Activated naive CD8-positive, alpha-beta T cell treated with anti-CD3 and anti-CD28 coated beads, Interleukin-2, amount 50 U/mL, for 16 hours (primary cell): ENCODE measurements around the gene KLHL25.
"Not testable (repeated sequence)": the region's sequence is repeated elsewhere in the genome, so short reads cannot be mapped to it uniquely, and the experiment has no call there.

Experiments used
- DNase-seq: peaks from one replicate; pipeline ENCODE4 v3.0.0-alpha.2; 2020; ENCODE audit warnings: low read depth, low spot score

KLHL25 gene

DNA sequence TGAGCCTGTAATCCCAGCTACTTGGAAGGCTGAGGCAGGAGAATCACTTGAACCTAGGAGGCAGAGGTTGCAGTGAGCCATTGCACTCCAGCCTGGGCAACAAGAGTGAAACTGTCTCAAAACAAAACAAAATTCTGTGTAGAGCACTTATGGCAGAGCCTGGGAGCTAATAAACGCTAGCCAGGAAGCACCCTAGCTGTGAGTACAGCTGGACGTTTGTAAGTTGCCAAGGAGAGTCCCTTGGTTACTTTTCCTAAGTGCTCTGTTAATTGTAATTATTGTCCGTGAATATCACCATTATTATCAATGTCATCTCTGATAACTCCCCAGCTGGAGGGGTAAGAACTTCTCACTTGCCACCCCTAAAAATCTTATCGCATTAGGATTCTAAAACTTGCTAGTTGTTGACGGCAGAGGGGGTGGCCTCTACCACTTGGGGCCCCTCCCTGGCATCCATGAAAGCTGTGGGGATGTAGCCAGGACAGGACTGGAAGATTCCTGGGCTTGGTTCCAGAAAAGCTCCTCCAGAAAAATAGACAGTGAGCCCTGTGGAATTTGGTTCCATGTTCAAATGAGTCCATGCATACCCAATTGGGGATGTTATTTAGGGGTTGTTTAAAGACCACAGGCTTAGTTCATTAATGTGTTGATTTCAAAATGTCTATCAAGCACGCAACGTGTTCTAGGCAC lies 9.9 kb upstream of the KLHL25 start:
- no peak for DNase-seq

DNA sequence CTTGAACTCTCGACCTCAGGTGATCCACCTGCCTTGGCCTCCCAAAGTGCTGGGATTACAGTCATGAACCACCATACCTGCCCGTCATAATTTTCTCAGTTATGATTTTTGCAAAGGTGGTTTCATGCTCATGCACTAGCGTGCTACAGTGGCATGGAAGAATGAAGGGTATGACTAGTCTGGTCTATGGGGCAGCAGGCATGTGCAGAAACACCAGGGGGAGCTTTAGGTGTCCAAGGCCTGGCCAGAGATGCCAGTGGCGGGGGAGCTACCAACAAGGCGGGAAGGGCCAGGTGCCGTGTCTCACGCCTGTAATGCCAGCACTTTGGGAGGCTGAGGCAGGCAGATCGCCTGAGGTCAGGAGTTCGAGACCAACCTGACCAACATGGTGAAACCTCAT lies 7.9 kb upstream of the KLHL25 start:
- not testable (repeated sequence) for DNase-seq

- no peak for DNase-seq
Measured at GRCh38 chr15:85800478-85801123, 5.9 kb upstream of the KLHL25 start.

GRCh38 chr15:85796371-85796770 lies 1.6 kb upstream of the KLHL25 start:
- DNase-seq, result not testable (repeated sequence)

DNA sequence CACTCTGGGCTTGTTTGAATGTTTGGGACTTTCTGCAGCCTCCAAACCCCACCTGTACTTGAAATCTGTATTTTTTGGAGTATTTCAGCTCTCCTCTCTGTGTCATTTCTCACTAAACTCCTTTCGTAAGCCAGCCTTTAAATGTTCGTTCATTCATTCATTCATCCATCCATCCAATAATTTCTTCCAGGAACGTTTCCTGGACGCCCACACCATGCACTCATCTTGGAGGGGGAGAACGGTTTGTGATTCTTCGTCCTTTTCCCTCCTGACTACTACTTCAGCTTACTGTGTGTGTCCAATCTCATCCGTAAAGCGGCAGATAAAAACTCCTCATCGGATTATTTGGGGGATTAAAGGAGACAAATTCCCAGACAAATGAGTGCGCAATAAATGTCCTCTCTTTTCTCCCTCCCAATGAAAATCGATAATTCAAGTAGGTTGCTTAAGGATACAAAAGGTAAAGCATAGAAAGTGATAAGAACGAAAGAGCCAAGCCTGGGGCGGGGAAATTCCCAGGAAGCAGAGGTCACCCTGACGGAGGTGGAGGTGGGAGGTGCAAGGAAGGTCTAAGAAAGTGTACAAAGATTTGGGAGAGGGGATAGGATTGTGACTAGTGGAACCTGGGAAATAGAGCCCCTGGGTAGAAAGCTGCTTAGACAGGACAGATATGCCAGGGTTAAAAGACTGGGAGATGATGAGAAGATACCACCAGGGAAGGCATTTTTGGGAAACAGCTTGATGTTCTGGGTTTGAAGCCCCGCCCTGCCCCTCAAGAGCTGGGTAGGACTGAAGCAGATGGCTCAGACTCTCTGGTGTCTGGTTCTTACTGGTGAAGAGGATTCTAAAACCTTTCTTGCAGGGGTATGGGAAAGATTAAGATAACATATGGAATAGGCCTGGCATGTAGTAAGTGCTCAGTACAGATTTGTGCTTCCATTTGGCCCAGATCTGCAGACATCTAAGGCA lies 896 bp upstream of the KLHL25 start:
- DNase-seq, result no peak

DNA sequence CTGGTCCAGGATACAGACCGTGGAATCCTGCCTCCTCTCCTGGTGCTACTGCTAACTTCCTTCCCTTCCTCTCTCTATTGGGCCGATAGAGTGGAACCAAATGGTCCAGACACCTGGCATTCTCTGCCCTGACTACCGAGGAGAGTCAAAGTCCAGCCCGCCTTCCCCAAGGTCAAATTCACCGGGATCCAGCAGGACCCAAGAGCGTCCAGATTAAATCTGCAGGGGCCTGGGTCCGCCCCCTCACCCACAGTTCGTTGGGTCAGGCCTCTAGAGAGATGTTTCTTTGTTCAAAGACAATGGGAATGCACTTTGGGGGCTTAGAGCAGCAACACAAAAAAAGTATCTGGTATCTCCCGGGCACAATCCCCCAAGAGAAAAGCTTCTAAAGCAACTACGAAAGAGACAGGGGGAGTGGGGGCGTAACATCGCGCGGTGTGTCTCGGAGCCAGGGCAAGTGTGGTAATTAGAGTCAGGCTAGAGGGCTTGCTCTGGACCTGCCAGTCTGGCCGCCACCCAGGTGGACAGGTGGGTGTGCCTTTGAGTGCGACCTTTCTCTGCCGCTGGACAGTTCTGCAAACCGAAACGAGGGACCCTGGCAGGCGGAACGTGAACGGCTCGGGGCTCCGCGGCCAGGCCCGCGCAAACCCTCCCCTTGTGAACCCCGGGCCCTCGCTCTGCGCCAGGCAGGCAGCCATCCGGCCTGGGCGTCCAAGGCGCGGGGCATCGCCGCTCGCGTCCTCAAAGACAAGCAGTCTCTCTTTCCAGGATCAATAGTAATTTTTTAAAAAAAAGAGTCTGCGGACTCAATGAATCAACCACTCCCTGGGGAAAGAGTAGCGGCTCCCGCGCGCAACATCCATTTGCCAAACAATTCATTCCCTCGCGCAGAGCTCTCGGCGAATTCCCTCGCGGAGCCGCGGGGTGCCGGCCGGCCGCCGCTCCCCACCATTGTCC lies 806 bp downstream of the KLHL25 start:
- DNase-seq, result no peak

DNA sequence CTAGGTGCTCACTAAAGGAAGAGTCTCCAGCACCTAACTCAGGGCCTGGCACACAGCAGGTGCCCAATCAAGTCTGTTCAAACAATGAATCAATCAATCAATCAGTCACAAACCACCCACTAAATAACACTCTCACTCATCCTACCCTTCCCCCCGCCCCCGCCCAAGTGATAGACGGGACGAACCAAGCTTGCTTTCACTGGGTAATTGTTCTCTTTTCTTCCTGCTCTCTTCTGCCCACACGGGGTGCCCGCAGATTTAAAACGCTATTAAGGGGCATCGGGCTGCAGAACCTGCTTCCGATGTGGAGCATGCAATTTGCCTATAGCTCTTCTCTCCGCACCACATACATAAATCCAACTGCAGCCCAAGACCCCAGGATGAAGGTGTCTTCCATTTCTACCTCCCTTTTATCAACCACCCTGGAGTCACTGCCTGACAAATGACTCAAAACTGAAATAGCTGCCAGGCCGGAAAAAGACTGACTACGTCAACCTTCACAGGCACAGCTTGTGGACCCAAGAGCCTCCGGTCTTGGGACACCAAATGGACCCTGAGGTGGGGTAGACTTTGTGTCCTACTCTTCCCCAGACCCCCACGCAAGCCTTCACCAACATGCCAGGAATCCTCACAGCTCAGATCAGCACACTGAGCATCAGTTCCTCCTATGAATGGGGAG lies 1.7 kb downstream of the KLHL25 start:
- no peak for DNase-seq

- no peak for DNase-seq
Measured at GRCh38 chr15:85792102-85792731, 2.5 kb downstream of the KLHL25 start.

- no peak for DNase-seq
Measured at GRCh38 chr15:85789496-85789875, 5.2 kb downstream of the KLHL25 start.

- no peak for DNase-seq
Measured at GRCh38 chr15:85788771-85789495, 5.8 kb downstream of the KLHL25 start.

- DNase-seq, result no peak
Measured at GRCh38 chr15:85786781-85787114, 8.0 kb downstream of the KLHL25 start.

GRCh38 chr15:85785887-85786780 lies 8.6 kb downstream of the KLHL25 start:
- no peak for DNase-seq

DNA sequence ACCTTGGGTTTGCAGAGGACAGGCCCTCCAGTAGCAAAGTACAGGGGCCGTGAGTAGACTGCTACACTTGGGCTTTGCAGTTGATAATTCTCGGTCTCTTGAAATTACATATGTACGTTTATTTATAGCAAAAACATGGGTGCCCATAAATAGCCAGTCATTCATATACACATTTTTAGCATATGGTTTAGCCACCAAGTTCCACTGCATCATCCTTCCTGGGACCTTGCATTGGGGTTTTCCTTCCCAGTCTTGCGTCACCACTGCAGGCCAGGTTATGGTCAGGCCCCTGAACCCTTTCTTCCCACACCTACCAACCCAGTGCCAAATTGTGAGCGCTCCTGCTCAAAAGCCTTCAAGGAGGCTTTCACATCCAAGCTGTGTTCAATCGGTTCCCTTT lies 12.7 kb downstream of the KLHL25 start:
- DNase-seq, result no peak

DNA sequence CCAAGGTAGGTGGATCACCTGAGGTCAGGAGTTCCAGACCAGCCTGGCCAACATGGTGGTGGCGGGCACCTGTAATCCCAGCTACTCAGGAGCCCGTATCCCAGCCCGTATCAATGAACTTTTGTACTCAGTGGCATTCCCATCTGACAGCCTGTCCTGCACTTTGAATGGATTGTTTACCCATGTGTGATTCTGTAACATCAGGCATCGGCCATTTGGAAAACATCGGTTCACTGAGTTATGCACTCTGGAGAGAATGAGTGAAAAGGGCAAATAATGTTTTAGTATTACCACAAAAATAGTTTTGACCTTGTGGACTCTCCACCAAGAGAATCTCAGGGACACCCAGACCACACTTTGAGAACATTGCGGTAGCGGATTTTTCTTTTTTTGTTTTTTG lies 13.6 kb downstream of the KLHL25 start:
- DNase-seq, result no peak

- DNase-seq, result no peak
Measured at GRCh38 chr15:85780225-85780985, 14.3 kb downstream of the KLHL25 start.

- DNase-seq, result no peak
Measured at GRCh38 chr15:85779249-85779648, 15.5 kb downstream of the KLHL25 start.

DNA sequence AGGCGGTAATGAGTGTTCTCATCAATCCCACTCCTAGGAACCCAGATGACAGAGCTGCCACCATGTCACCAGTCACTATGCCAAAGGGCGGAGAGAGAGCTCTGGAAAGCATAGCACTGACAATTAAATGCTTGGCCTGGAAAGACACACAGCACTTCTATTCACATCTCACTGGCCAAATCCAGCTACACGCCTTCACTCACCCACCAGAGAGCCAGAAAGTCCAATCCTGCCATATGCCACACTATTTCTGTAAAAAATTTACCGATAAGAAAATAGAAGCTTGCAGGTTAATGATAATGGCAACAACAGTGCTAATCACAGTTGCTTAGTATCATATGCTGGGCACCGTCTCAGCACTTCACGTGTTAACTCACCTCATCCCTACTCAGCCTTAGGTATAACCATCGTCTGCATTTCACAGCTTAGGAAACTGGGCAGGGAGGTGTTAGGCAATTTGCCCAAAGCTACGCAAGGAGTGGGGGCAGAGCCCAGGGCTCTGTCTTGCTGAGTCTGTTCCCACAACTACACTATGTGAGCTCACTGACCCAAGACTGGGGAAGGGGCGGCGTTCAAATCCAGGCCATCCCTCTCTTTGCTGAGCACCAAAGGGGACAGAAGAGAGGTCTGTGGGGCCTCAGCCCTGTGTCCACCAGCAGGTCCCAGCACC lies 16.5 kb downstream of the KLHL25 start:
- DNase-seq, result no peak
